DMS 273 treated with DMSO at 0.1 percent for 48 hours (cell line): ENCODE data around the gene EIF4E1B.

Experiments
- DNase-seq: peaks from one replicate; lab custom pipeline; 2025; lab: John Stamatoyannopoulos, UW

The EIF4E1B gene

DNA sequence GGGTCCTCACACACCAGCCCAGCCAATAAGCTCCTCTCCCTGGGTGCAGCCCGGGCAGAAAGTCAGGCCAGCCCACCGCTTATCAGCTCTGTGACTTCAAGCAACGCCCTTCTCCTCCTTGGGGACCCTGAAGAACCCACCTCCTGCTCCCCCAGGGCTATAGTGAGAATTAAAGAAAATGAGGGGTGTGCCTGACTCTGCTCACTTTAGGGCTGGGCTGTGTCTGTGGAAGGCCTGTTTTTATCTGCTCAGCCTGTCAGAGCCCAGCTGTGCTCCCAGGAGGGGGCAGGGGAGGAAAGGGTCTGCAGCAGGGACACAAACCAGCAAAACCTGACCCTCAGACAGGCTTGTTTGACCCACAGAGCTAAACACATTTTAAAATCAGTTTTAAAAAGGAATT is 24.4 kb upstream of the EIF4E1B start:
- DNase-seq, result no peak

DNA sequence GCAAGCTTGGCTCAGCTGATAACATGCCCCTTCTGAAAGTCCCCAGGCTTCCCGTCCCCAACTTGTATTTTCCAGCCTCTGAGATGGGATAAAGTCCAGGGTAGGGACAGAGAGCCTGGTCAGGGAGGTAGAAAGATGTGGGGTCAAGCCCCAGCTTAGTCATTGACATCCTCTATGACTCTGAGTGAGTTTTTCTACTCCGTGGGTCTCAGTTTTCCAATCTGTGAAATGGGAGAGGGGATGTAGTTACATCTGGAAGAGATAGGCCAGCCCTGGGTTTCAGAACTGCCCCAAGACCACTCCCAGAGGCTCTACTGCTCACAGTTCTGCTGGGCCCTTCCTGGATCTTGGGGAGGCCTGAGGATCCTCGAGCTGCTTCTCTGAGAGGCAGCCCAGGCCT is 23.6 kb upstream of the EIF4E1B start:
- DNase-seq, result no peak

DNA sequence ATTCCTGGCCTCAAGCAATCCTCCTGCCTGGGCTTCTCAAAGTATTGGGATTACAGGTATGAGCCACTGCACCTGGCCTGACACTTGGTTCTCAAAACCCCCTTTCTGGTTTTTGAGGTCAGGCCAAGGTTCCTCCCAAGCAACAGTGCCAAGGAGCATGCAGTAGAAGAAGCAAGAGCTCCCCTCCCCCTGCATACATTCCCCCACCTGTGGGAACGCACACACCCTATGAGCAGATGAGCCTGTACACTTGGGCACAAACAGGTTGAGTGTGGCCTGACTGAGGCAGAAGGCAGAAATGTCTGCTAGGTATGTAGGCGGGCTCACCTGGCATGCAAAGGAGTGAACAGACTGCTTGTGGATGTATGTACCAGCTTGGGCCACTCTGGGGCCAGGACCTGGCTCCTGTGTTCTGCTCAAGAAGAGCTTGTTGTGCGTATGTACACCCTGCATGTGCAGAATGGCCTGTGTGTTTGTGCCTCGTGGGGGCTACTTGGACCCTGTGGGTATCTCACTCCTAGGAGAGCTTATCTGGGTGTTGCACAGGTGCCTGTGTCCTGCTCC is 22.3 kb upstream of the EIF4E1B start:
- DNase-seq, result no peak

DNA sequence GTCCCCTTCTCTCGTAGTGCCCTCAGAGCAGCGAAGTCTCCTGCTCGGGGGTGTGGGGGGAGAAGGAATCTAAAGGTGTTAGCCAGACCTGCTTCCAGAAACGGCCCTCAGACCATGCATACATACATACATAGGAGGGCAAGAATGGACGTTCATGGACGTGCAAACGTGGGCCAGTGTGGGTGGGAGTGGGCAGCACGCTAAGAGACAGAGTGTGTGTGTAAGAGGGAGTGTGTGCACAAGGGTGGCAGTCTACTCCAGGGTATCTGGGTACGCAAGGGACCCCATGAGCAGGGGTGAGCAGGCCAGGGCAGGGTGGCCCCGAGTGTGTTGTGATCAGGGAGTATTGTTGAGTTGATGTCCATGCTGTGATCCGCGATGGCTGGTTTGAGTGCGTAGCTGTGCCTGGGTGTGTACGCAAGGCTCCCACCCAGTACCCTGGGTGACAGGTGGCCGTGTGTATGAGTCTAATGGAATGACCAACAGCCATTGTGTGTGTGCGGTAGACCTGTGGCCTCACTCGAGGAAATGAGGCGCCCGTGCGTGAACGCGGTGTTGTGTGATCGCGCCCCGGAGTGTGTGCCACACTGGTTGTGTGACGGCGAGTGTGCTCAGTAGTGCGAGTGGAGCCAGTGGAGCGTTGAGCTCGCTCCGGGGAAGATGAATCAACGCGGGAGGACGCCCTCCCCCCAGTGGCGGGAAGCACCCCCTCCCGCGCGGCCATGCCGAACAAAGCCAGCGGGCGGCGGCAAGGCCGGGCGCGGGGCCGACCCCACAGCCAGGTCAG is 21.3 kb upstream of the EIF4E1B start:
- DNase-seq, result no peak

DNA sequence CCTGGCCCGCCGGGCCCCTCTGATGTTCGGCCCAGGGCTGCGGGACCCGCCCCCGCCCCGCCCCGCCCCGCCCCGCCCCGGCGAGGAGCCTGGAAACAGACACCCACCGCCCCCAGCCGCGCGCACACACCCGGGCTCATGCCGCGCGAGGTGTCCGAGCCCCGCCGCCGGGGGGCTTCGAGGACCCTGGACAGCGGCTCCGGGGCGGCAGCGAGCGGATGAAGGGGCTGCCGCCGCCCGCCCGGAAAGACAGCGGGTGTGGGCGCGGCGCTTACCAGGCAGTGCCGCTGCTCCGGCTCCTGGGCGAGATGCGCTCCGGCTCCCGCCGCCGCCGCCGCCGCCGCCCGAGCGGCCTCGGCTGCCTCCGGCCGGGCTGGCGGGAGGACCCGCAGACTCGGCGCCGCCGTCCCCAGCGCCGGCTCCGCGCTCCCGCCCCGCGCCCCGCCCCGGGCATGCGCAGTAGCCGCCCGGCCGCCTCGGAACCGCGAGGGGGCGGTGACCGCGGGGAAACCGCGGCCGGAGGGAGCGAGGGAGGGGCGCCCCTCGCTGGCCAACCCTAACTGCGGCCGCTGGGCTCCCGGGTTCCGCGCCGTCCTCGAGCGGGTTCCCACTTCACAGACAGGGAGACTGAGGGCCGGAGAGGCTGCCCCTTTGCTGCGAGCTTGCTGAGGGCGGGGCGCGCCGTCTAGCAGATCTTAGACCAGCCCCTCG is 20.6 kb upstream of the EIF4E1B start, which contains the start of gene GPRIN1:
GPRIN1 (minus strand) TSS at position 433 of the 711 bp plus-strand sequence. CDS start 10,322 bp downstream, outside the sequence.
- DNase-seq, result no peak

DNA sequence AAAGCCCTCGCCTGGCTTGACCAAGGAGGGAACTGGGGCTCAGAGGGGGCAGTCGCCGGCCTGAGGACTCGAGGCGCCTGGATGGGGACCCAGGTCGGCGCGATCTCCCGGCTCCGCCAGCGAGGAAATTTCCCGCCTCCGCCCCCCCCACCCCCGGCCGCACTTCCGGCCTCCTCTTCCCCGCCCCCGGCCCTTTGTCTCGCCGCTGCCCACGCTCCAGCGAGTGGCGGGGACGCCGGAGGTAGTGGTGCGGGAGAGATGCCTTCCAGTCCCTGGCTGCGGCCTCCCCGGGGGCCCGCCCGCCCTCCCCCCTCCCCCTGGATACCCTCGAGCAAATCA is 20.1 kb upstream of the EIF4E1B start:
- DNase-seq, result no peak

DNA sequence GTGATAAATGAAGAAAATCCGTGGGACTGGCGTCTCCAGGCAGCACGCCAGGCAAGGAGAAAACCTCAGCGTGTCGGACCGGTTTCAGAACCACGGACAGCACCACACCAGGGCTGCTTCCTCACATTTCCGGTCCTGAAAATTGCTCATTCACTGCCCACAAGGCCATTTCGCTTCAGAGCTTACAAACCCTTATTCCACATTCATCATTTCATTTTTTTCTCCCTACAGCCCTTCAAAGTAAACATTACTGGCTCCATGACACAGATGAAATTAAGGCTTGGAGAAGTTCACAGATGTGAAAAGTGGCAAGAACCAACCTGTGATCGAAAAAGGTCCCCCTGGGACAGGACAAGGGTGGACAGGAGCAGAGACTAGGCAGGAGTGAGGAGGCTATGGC is 19.0 kb upstream of the EIF4E1B start:
- no peak for DNase-seq

DNA sequence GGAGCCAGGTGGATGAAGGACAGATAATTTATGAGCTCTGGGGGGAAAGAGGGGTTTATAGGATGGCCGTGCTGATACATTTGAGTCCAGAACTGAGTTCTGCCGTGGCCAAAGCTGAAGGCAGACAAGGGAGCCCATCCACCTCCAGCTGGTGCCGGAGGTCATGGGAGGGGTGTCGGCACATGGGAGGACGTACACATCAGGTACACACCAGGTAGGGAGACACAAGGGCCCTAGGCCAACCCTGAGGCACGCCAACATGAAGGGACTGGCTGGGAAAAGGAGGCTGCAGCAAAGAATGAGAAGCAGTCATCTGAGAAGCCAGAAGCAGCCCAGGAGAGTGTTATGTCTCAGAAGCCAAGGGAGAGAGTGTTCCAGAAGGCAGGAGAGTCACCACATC is 18.5 kb upstream of the EIF4E1B start:
- DNase-seq, result no peak

DNA sequence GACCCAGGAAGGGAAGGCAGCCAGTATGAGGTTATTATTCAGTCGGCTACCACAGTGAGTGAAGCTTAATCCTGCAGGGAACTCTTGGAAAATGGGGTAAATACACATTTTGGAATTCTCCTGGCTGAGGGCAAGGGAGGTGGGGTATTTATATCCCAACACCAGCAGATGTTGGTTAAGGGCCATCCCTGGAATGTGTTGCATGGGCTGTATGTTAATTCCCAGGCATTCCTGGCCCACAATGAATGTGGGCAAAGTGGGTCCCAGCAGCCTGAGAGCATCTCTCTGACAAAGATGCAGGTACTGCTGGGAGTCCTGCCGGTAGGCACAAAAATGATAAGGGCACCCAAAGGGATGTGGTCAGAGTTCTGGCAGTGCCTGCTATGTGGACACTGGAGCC is 17.6 kb upstream of the EIF4E1B start:
- DNase-seq, result no peak

DNA sequence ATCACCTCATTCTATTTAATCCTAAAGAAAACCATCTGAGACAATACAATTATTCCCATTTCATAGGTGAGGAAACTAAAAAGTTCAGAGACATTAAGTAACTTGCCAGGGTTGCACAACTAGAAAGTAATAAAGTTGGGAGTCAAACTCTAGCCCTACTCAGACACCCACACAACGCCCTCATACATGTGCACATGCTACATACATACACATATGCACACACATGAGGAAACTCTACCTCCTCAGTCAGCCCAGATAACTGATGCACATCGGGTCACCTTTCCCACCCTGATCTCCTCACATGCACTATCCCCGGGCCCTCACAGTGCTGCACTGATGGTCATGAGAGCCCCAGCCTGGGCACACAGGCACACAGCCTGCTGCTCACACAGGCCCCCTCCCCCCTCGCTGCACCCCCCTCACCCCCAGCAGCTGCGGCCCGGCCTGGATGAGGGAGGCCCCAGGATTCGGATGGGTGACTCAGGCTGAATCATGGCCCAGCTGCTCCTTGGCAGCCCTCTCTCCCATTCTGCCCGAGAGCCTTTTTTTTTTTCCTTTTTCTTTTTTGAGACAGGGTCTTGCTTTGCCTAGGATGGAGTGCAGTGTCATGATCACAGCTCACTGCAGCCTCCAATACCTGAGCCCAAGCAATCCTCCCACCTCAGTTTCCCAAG is 15.5 kb upstream of the EIF4E1B start:
- DNase-seq, result peak; percentile 30

DNA sequence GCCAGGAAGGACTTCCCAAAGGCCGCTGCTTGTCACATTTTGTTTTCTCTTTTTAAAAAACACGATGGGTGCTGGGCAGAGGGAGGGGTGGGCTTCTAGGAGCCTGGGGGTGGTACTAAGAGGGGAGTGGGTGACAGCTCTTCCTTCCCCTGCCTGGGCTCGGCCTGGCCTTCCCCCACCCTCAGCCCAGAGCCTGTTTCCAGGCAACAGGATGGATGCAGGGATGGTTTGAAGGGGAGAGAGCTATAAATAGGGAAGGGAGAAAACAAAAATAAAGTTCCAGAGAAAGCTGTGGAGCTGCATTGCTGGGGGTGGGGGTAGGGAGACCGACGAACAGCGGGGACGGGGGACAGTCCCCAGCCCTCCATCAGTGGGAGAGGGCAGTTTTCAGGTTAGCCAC is 14.0 kb upstream of the EIF4E1B start:
- DNase-seq, result no peak

DNA sequence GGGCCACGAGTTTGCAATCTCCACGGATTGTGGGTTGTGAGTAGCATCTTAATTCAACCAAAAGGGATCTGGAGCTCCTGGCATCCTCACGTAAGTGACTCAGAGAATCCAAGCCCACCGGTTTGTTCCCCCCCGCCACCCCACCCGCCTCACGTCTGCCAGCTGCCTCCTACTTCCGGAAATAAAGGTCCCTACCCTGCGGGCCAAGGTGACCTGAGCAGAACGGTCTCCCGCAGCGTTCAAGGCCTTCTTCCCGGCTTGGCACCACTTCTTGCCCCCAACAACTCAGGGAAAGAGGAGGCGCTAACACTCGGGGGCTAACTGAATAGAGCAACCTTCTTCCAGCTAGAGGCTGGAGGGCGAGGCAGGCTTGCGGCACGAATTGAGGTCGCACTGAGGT is 11.7 kb upstream of the EIF4E1B start:
- DNase-seq, result no peak

DNA sequence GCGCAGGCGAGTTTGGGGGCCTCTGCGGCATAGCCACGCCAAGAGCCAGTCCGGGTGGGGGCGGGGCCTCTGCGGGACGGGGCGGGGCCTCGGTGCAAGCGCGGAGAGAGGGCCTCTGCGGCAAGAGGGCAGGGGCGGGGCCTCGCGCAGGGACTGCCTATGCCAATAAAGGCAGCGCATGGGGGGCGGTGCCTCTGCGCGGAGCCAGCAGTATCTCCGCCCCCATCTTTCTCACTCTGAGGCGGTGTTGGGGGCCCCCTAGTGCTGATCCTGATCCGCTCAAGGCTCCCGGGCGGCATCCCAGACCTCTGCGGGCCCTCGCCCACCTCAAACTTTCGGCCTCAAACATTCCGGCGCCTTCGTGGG is 11.3 kb upstream of the EIF4E1B start:
- no peak for DNase-seq

DNA sequence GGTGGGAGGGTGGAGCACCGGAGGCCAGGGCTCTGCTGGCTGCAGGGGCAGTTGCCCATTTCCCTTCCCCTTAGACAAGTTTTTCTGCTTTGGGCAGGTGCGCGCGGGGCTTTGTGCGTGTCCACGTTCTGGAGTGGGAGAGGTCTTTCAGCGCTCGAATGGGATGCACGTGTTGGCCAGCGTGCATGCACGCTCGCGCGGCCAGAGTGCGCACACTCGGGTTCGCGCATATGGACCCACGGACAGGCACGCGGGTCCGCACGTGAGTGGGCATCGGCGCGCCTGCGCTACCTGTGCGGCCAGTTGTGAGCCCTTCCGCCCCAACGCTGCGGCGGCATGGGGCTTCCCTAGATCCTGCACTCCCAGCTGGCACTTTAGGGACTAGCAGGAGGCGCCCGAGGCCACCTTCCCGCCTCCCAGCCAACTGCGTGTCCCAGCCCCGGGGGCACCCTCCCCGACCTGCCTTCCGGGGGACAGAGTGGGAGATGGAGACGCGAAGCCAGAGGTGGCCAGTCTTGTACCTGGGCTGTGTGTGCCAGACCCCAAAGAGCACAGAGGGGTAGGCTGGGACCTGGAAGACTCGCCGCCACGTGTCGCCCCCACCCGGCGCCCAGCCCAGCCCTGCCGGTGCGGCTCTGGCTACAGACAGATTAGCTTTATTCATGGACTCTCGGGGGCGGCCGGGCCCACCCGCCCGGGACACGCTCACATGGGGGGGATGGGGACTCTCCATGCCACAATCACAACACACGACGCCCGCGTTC is 10.7 kb upstream of the EIF4E1B start:
- DNase-seq, result no peak

DNA sequence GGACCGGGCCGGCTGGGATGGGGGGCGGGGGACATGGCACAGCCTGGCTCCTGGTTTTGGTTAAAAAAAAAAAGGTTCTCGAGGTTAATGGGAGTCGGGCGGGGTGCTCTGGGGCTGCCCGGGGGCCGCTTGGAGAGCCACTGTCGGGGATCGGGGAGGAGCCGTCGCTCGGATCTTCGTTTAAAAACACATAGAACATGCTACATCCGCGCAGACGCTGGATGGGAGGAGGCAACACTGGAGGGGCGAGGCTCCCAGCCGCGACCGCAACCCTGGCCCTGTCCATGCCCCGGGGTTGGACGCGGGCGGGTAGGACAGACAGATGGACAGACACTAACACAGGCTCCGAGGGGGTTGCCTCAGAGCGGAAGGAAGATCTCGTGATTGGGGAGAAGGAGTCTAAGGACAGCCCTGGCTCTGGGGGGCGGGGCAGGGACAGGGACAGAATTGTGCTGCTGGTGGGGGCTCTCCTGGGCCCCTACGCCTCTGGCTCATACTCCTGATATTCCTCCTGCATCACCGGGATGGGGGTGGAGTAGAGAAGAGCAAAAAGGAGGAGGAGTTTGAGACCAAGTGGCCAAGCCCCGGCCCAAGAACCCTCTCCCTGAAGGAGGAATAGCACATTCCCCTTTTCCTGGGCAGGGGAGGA is 10.0 kb upstream of the EIF4E1B start:
- no peak for DNase-seq

DNA sequence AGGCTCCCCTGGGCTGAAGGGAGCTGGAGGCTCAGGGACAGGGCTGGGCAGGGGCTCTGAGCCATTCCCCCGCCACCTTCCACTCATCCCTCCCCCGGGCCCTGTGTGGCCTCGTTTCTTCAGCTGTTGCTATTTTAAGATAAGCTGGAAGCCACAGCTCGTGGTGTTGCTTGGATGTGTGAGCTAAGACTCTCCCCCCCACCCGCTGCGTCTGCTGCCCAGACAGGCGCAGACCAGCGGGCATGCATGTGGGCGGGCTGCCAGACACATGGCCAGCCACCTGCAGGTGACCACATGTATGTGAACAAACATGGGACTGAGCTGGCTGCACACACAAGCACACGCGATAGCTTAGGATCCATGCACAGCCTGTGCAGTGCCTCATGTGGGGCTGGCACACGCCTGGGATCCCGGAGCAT is 8.8 kb upstream of the EIF4E1B start:
- DNase-seq, result no peak

DNA sequence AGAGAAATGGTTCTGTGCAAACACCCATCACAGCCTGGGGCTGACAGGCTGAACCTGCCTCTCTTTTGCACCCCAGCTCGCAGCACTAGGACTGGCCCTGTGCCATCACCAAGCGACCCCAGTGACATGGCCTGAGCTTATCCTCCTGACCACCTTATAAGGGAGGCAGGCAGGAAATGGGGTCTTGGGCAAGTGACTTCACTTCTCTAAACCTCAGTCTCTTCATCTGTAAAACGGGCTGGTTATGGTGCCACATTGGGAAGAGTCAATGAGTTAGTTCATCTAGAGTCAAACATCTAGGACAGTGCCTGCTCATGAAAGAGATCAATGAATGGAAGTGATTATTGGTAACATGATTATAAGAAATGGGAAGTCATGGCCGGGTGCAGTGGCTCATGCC is 6.3 kb upstream of the EIF4E1B start:
- DNase-seq, result no peak

DNA sequence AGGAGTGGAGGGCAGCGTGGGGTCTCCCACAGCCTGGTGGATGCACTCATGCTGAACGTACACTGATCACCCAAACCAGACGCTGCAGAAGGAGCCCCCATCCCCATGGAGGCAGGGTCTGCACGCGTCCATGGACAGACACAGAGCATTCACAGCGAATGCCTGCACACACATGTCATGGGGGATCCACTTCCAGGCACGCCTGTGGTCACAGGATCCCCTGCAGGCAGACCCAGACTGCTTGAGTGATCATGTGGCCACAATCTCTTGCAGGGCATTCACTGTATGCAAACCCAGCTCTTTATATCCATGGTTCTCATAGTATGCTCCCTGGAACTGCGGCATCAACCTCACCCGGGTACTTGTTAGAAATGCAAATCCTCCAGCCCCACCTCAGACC is 5.5 kb upstream of the EIF4E1B start:
- no peak for DNase-seq

DNA sequence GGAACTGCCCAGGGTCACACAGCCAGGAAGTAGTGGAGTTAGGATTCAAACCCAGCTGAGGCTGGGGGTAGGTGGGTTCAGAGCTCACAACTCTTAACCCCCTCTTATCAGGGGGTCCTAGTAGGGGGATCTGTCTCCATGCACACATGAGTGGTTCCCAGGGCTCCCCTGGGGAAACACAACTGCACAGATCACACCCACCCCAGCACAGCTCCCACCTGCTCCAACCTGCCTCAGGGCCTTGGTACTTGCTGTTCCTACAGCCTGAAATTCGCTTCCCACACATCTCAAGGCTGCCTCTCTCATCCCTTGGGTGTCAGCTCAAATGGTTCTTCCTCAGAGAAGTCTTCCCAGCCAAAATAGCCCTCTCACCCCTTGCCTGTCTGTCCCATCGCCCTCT is 5.0 kb upstream of the EIF4E1B start:
- no peak for DNase-seq

DNA sequence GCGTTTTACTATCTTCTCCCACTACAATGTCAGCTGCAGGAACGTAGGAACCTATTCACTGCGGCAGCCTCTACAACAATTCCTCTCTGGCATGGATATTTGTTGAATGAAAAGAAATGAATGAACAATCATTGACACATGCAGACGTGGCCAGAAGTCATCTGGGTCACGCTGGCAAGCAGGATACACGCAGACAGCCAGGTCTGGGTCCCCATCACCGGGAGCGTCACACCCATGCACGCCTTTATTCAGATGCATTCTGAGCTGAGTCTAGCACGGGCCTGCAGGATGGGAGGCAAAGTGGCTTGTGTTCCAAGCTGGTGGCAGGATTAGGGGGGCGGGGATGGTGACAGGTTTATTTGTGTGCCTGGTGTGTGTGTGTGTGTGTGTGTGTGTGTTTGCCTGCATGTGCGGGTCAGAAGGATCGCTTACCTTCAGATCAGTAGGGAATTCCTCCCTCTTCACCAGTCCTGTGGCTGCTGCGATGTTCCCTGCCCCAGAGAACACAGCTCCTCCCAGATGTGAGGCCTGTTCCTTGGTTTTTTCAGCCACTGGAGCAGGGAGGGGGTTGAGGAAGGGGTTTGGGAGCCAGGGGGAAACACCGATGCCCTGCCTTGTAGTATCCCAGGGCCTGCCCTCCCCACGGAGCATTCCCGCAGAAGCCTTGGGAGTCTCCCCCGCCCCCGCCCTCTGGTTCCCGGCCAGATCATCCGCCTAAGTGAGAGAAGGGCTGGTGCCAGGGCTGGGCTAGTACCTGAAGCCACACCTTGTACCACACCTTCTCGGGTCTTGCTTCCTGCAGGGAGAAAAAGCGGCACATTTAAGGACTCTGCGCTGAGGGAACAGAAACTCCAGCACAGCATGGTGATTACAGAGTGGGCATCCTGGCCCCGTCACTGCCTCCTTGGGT is 4.3 kb upstream of the EIF4E1B start:
- DNase-seq, result no peak

DNA sequence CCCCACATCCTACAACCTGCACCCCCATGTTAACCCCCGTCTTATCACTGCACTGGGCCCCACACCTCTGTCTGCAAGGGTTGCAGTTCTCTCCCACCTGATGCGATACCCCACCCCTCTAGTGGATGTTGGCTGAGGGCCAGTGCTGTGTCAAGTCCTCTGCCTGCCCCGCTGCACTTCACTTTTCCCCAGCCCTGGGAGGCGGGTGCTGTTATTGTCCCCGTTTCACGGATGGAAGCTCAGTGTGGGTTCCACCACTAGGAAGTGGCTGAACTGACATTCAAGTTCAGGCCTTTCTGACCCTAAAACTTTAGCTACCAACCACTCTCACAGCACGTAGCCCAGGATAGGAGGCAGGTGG is 3.6 kb upstream of the EIF4E1B start:
- DNase-seq, result no peak
